AG10803 (cell line): ENCODE measurements around the gene TMEM132D.

Experiments
- DNase-seq: peaks from one replicate; pipeline ENCODE4 v3.0.0; 2010; ENCODE audit warnings: low read depth
- H3K4me3 ChIP-seq: 2 replicates; pipeline ENCODE4 v1.5.1; 2011; ENCODE audit warnings: mild to moderate bottlenecking, low read length, control low read depth
- CTCF ChIP-seq: conservative IDR thresholded peaks from 2 replicates; pipeline ENCODE4 v1.5.1; 2011; ENCODE audit warnings: mild to moderate bottlenecking, low read length, control low read depth, inconsistent platforms

TMEM132D gene

GRCh38 chr12:129622566-129622965 lies 281.3 kb downstream of the TMEM132D start:
- no peak overlapping the region for H3K4me3 ChIP-seq
- TF ChIP-seq CTCF = no peak
- no peak for DNase-seq

- TF ChIP-seq CTCF = no peak
- no peak overlapping the region for H3K4me3 ChIP-seq
- DNase-seq = no peak
Measured at GRCh38 chr12:129619271-129619670, 284.6 kb downstream of the TMEM132D start.

- TF ChIP-seq CTCF = no peak
- no peak overlapping the region for H3K4me3 ChIP-seq
- DNase-seq = no peak
Measured at GRCh38 chr12:129617849-129618248, 286.0 kb downstream of the TMEM132D start.

- TF ChIP-seq CTCF = no peak
- no peak overlapping the region for H3K4me3 ChIP-seq
- no peak for DNase-seq
Measured at GRCh38 chr12:129615001-129615400, 288.8 kb downstream of the TMEM132D start.

GRCh38 chr12:129614221-129614885 lies 289.5 kb downstream of the TMEM132D start:
- no peak for TF ChIP-seq CTCF
- DNase-seq = no peak
- no peak overlapping the region for H3K4me3 ChIP-seq

- TF ChIP-seq CTCF = no peak
- DNase-seq = no peak
- H3K4me3 ChIP-seq = no peak overlapping the region
Measured at GRCh38 chr12:129613314-129613713, 290.5 kb downstream of the TMEM132D start.

GRCh38 chr12:129610601-129611120 lies 293.2 kb downstream of the TMEM132D start:
- H3K4me3 ChIP-seq = no peak overlapping the region
- no peak for TF ChIP-seq CTCF
- DNase-seq = no peak
